ENCODE measurements around the gene POLD1.
"Not testable (repeated sequence)": the region's sequence is repeated elsewhere in the genome, so short reads cannot be mapped to it uniquely, and the experiment has no call there.

The POLD1 gene

GRCh38 chr19:50419580-50420035, 35.5 kb downstream of the POLD1 start:
- no peak for DNase-seq

GRCh38 chr19:50420127-50420526, 36.0 kb downstream of the POLD1 start:
- no peak for DNase-seq

- DNase-seq, result no peak
These were observed 36.7 kb downstream of the POLD1 start for GRCh38 chr19:50420808-50421207.

DNA sequence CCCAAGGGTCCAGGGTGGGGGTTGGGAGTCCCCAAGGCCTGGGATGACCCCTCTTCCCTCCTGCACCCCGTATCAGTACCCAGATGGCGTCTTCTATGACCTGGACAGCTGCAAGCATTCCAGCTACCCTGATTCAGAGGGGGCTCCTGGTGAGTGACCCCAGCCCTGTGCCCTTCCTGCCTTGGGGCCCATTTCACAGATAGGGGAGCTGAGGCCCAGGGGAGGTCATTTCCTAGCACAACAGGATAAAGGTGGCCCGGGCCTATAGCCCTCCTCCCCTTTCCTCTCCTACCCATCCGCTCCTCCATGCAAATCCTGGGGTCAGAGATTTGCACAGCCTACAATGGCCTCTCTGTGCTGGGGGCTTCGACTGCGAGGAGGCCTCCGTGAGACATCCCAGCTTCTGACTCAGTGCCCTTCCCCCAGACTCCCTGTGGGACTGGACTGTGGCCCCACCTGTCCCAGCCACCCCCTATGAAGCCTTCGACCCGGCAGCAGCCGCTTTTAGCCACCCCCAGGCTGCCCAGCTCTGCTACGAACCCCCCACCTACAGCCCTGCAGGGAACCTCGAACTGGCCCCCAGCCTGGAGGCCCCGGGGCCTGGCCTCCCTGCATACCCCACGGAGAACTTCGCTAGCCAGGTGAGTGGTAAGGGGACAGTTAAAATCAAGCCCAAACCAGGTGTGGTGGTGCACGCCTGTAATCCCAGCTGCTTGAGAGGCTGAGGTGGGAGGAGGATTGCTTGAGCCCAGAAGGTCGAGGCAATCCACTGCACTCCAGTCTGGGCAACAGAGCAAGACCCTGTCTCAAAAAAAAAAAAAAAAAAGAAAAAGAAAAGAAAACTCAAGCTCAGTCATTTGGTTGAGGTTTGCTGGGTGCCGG, 38.5 kb downstream of the POLD1 start:
- DNase-seq, result no peak

DNA sequence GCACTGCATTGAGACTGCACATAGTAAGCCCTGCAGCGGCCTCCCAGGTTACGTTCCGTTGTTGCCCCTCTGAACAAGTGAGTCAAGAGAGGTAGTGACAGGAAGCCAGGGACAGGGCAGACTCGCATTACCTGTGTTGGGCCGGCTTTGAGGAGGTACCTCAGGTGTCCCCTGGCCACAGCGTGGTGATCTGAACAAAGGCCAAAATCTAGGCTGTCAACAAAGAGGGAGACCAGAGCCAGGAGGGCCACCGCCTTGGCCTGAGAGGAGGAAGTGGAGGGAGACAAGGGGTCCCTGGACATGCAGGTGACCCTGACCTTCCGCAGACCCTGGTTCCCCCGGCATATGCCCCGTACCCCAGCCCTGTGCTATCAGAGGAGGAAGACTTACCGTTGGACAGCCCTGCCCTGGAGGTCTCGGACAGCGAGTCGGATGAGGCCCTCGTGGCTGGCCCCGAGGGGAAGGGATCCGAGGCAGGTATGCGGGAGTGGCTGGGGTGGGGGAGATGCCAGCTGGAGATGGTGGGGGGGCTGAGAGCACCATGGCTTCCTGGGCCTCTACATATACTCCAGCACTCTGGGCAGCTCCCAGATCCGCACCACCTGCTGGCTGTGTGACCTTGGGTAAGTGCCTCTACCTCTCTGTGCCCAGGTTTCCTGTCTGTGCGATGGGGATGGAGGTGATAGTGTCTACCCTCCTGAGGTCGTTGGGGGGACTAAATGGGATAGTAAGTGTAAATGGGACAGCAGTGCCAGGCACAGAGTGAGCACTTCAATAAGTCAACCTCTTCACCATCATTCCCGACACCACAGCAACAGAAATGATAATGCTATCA, 39.3 kb downstream of the POLD1 start:
- no peak for DNase-seq

- DNase-seq, result no peak
These were observed 41.4 kb downstream of the POLD1 start for GRCh38 chr19:50425581-50425980.

- DNase-seq, result no peak
These were observed 43.3 kb downstream of the POLD1 start for GRCh38 chr19:50427318-50427925.

DNA sequence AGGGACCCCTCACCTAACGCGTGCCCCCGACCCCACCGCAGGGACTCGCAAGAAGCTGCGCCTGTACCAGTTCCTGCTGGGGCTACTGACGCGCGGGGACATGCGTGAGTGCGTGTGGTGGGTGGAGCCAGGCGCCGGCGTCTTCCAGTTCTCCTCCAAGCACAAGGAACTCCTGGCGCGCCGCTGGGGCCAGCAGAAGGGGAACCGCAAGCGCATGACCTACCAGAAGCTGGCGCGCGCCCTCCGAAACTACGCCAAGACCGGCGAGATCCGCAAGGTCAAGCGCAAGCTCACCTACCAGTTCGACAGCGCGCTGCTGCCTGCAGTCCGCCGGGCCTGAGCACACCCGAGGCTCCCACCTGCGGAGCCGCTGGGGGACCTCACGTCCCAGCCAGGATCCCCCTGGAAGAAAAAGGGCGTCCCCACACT, 43.9 kb downstream of the POLD1 start:
- no peak for DNase-seq

DNA sequence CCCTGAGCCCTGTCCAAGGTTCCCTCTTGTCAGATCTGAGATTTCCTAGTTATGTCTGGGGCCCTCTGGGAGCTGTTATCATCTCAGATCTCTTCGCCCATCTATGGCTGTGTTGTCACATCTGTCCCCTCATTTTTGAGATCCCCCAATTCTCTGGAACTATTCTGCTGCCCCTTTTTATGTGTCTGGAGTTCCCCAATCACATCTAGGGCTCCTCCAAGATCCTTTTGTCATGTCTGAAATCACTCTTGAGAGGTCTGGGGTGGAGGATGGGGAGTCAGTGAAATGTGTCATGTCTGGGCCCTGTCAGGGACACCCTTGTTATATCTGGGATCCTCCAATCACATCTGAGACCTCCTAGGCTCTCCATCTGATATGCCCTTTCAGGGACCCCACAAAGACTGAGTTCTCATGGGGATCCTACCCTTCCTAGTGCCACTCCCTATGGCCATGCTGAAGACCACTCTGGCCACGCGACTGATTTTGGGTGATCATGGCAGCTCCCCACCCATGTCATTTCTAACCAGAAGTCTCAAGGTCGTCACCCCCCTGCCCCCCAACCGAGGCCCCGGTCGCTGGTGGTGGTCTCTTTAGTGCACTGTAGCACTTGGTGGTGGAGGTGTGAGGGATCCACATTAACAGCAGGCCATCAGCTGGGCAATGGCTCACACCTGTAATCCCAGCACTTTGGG, 44.8 kb downstream of the POLD1 start:
- DNase-seq, result no peak

- no peak for DNase-seq
These were observed 46.8 kb downstream of the POLD1 start for GRCh38 chr19:50430888-50431342.

DNA sequence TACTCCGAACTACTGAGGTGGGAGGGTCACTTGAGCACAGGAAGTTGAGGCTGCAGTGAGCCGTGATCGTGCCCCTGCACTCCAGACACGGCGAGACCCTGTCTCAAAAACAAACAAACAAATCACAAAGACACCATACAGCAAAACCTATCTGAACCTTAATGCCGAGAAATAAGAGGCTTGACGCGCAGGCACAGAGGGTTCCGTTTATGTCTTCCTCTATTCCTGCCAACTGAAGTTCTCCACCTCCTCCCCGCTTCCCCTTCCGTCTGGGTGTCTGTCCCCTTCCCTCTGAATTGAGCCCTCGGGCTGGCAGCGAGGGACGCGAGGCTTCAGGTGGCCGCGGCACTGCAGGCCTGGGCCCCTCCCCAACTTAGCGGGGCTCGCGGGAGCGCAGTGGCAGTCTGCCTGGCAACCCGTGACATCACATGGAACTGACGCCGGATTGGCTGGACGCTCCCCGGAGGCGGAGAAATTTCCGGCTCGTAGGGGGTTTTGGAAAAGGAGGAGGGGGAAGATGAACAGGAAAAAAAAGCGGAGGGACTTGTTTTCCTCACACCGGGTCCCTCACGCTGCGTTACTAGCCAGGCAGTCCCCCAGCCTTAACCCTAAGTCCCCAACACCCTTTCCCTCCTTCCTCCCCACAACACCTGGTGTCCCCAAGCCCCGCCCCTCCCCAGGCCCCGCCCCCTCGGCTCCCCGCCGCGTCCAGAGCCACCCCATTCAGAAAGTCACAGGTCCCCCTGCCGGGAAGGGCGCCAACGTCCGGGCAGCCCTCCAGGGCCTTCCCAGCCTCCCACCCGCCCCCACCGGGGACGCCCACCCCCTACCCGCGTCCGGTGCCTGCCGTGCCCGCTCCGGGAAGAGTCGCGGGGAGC, 47.4 kb downstream of the POLD1 start:
- peak; percentile 83 for DNase-seq

DNA sequence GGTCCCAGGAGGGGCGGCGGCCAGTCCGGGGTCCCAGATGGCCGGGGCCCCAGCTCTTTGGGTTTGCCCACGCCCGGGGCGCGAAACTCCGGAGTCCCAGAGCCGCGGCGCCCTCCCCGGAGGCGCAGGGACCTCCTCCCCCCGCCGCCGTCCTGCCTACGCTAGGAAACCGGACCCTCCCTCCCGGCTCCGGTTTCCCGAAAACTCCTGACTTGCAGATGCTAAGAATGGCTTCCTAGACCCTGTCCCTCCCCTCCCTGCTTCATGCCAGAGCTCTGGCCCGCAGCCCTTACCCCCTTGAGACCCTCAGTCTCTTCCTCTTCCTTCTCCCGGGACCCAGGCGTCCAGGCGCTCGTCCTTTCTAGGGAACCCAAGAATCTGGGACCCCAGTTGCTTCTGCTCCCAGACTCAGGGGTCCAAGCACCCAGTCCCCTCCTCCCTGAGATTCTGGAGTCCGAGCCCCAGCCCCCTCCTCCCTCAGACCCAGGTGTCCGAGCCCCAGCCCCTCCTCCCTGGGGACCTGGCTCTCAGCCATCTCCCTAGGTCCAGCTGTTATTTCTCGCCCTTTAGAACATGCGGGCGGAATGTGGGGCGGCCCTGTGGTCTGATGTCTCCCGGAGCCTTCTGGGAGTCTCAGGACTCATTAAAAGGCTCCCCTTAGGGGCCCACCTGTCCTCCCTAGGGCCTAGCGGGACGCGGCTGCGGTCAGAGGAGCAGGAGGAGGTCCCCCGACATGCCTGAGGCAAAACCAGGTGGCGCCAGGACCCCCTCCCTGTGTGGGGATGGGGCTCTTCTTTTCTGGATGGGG, 48.3 kb downstream of the POLD1 start, which contains the start of gene MYBPC2:
Gene MYBPC2 (plus strand): TSS at position 672 of the 808 bp plus-strand sequence. CDS start 62 bp downstream, at position 734.
- peak; percentile 25 for DNase-seq

DNA sequence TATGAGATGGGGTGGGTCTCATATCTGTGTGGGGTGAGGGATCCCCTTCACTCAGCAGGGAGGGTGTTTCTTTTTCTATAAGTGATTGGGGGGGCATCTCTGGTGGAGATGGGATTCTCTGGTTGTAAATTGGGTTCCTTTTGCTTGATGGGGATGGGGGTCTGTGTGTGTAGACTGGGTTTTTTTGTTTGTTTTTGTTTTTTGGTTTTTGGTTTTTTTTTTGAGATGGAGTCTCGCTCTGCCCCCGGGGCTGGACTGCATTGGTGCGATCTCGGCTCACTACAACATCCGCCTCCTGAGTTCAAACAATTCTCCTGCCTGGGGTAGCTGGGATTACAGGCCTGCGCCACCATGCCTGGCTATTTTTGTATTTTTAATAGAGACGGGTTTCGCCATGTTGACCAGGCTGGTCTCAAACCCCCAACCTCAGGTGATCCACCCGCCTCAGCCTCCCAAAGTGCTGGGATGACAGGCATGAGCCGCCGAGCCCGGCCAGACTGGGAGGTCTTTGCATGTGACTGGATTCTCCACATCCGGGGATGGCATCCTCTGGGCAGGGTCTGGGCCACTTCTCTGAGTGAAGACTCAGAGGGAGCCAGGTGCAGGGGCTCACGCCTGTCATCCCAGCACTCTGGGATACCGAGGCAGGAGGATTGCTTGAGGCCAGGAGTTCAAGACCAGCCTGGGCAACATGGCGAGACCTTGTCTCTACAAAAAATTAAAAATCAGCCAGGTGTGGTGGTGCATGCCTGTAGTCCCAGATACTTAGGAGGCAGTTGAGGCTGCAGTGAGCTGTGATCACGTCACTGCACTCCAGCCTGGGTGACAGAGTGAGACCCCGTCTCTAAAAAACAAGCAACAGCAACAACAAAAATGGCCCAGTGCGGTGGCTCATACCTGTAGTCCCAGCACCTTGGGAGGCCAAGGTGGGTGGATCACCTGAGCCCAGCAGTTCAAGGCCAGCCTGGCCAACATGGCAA, 49.3 kb downstream of the POLD1 start:
- DNase-seq, result no peak

DNA sequence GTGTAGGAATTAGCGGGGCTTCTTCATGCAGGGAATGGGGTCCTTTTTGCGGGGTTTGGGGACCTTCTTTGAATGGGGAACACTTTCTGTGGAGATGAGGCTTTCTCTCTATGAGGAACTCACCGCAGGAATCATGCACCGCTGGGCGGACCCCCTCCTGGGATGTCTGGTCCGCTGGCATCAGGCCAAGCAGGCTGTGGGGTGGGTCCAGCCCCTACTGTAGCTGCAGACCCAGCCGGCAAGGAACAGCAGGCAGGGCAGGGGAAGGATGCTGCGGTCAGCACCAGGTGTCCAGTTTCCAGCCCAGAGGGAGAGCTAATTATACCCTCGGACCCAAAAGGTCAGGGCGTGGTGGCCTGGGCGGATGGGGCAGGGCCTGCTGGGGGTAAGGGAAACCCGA, 50.4 kb downstream of the POLD1 start:
- no peak for DNase-seq

- DNase-seq, result no peak
These were observed 51.1 kb downstream of the POLD1 start for GRCh38 chr19:50435221-50435620.

DNA sequence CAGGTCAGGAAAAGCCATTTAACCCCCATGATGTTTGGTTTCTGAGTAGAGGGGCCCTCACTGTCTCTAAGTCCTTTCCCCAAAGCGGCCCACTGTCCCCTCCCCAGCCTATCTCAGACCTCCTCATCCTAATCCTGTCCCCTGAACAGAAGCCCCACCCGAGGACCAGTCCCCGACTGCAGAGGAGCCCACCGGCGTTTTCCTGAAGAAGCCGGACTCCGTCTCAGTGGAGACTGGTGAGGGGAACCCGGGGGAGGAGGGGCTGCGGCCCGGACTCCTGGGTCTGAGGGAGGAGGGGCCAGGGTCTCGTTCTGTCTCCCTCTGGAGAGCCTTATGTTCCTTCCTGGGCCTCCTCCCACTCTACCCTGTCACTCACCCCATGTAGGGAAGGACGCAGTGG, 51.5 kb downstream of the POLD1 start:
- DNase-seq, result no peak

DNA sequence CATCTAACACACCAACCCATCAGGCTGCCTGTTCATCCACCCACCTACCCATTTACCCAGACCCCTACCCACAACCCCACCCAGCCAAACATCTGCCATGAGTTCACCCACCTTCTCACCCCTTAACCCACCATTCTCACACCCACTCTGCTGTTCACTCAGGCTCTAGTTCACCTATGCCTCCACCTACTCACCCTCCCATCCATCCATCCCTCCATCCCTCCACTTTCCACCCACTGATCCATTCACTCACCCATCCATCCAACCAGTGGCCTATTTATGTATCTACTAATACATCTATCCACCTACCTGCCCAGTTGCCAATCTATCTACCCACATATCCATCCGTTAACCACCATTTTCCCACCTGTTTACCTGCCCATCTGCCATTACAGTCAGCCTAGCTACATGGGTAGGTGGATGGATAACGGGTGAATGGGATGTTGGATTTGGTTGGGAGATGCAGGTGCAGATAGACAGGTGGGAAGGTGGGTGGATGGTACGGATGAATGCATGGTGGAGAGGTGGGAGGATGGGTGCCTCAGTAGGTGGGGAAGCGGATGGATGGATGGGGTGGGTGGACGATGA, 53.8 kb downstream of the POLD1 start:
- DNase-seq, result no peak

DNA sequence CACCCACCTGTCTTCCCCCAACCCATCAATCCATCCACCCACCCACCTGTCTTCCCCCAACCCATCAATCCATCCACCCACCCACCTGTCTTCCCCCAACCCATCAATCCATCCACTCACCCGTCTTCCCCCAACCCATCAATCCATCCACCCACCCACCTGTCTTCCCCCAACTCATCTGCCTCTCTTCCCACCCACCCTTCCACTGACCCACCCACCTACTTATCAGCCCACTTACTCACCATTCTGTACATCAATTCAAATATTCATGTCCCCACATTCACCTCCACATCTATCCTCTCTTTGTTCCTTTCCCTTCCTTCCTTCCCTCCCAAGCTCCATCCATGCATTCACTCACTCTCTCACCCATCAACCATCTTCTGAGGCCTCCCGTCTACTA, 55.0 kb downstream of the POLD1 start:
- DNase-seq, result not testable (repeated sequence)

DNA sequence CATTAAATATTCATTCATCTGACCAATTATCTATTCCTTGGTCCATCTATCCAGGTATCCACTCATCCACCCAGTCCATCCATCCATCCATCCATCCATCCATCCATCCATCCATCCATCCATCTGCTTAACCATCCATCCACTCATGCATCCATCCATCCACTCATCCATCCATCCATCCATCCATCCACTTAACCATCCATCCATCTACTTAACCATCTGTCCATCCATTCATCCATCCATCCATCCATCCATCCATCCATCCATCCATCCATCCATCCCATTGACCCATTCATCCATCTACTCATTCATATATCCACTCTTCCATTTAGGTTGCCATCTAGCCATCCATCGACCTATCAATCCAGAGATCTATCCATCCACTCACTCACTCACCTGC, 59.9 kb downstream of the POLD1 start:
- no peak for DNase-seq
